HG03558 (cell line): ENCODE data around the gene TCF4.

ENCODE experiments used
- ATAC-seq: cut with Tn5 transposase; IDR thresholded peaks from one replicate; pipeline ENCODE4 v1.9.1; 2021; ENCODE audit warnings: moderate number of reproducible peaks; ENCODE audit not compliant: unreplicated experiment; ENCODE audit errors: extremely low read depth

The TCF4 gene

GRCh38 chr18:55420665-55421307, 167.2 kb downstream of the TCF4 start:
- ATAC-seq, result no peak

GRCh38 chr18:55419947-55420664, 167.9 kb downstream of the TCF4 start:
- no peak for ATAC-seq

GRCh38 chr18:55419132-55419946, 168.7 kb downstream of the TCF4 start:
- no peak for ATAC-seq

GRCh38 chr18:55418439-55418838, 169.6 kb downstream of the TCF4 start:
- ATAC-seq, result no peak

- ATAC-seq, result no peak
These were observed 171.2 kb downstream of the TCF4 start for GRCh38 chr18:55416791-55417190.

- ATAC-seq, result peak; percentile 77
These were observed 172.6 kb downstream of the TCF4 start for GRCh38 chr18:55415258-55415871.

GRCh38 chr18:55414475-55414874, 173.5 kb downstream of the TCF4 start:
- ATAC-seq, result no peak

- no peak for ATAC-seq
These were observed 174.5 kb downstream of the TCF4 start for GRCh38 chr18:55413474-55413873.

- no peak for ATAC-seq
These were observed 180.0 kb downstream of the TCF4 start for GRCh38 chr18:55407774-55408535.

GRCh38 chr18:55407191-55407590, 180.8 kb downstream of the TCF4 start:
- no peak for ATAC-seq

- ATAC-seq, result no peak
These were observed 181.5 kb downstream of the TCF4 start for GRCh38 chr18:55406451-55406991.

GRCh38 chr18:55405893-55406406, 182.0 kb downstream of the TCF4 start:
- ATAC-seq, result no peak

GRCh38 chr18:55405475-55405874, 182.5 kb downstream of the TCF4 start:
- no peak for ATAC-seq

- no peak for ATAC-seq
These were observed 183.0 kb downstream of the TCF4 start for GRCh38 chr18:55404832-55405465.

- ATAC-seq, result no peak
These were observed 183.7 kb downstream of the TCF4 start for GRCh38 chr18:55404136-55404830.

GRCh38 chr18:55403421-55403949, 184.5 kb downstream of the TCF4 start:
- no peak for ATAC-seq

- no peak for ATAC-seq
These were observed 185.1 kb downstream of the TCF4 start for GRCh38 chr18:55402731-55403405.
